ENCODE results near the gene CEBPA.

GRCh38 chr19:33251076-33251475, 51.3 kb downstream of the CEBPA start:
- TF ChIP-seq, protein P1, sequence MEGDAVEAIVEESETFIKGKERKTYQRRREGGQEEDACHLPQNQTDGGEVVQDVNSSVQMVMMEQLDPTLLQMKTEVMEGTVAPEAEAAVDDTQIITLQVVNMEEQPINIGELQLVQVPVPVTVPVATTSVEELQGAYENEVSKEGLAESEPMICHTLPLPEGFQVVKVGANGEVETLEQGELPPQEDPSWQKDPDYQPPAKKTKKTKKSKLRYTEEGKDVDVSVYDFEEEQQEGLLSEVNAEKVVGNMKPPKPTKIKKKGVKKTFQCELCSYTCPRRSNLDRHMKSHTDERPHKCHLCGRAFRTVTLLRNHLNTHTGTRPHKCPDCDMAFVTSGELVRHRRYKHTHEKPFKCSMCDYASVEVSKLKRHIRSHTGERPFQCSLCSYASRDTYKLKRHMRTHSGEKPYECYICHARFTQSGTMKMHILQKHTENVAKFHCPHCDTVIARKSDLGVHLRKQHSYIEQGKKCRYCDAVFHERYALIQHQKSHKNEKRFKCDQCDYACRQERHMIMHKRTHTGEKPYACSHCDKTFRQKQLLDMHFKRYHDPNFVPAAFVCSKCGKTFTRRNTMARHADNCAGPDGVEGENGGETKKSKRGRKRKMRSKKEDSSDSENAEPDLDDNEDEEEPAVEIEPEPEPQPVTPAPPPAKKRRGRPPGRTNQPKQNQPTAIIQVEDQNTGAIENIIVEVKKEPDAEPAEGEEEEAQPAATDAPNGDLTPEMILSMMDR (IDR thresholded peaks at IDR 0.05), result no peak
- TF ChIP-seq POLR2A (IDR thresholded peaks at IDR 0.05) (no peak), POLR2AphosphoS5 (IDR thresholded peaks at IDR 0.05) (no peak), EP300 (IDR thresholded peaks at IDR 0.05) (no peak)

Data from suprapubic skin (tissue), 4 donors.